Fibroblast of villous mesenchyme (primary cell): ENCODE measurements around the gene TRAPPC12. TPM values are rescaled to one million over a fixed set of nuclear protein-coding genes. Genes with fewer than 3 reads are reported as not detected.
A peak's percentile ranks its signal among the peaks of the same experiment; 100 is the strongest.
"Not testable (repeated sequence)": the region's sequence is repeated elsewhere in the genome, so short reads cannot be mapped to it uniquely, and the experiment has no call there.

Source experiments
- DNase-seq: peaks from one replicate; pipeline ENCODE4 v3.0.0-alpha.2; 2010; ENCODE audit warnings: low read depth
- H3K4me3 ChIP-seq: 2 replicates; pipeline ENCODE4 v1.5.1; 2011; ENCODE audit warnings: low read depth, mild to moderate bottlenecking, low read length
- CTCF ChIP-seq: IDR thresholded peaks from 2 replicates; pipeline ENCODE4 v1.5.1; 2012; ENCODE audit warnings: low read depth, mild to moderate bottlenecking, low read length; ENCODE audit not compliant: insufficient read depth
- total RNA-seq: library from RNA; depleted of rRNA; stranded (reverse); fragments of >200 nt; gene quantifications from 2 replicates; pipeline ENCODE4 v1.2.3, GENCODE V29; 2012

The TRAPPC12 gene
- total RNA-seq, 1 donor: 50.1 TPM

DNA sequence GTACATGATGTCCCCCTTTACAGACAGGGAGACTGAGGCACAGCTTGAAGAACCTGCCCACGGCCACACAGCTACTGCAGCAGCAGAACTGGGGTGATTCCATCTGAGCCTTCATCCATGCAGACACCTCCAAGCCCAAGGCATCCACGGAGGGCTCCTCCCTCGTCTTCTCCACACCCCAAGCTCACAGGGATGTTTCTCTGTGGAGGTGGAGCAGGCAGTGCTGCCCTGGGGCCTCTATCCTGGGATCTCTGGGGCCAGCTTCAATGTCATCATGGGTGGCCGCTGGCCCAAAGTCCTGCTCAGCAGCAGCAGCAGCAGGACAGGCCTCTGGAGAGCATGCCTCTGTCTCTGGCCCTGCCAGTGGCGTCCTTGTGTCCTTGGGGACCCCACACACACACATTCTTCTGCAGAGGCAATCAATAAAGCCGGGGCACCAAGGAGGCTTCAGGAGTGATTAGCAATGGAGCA, 108.6 kb downstream of the TRAPPC12 start:
- H3K4me3 ChIP-seq: no peak overlapping the region
- TF ChIP-seq CTCF: no peak
- DNase-seq: no peak

DNA sequence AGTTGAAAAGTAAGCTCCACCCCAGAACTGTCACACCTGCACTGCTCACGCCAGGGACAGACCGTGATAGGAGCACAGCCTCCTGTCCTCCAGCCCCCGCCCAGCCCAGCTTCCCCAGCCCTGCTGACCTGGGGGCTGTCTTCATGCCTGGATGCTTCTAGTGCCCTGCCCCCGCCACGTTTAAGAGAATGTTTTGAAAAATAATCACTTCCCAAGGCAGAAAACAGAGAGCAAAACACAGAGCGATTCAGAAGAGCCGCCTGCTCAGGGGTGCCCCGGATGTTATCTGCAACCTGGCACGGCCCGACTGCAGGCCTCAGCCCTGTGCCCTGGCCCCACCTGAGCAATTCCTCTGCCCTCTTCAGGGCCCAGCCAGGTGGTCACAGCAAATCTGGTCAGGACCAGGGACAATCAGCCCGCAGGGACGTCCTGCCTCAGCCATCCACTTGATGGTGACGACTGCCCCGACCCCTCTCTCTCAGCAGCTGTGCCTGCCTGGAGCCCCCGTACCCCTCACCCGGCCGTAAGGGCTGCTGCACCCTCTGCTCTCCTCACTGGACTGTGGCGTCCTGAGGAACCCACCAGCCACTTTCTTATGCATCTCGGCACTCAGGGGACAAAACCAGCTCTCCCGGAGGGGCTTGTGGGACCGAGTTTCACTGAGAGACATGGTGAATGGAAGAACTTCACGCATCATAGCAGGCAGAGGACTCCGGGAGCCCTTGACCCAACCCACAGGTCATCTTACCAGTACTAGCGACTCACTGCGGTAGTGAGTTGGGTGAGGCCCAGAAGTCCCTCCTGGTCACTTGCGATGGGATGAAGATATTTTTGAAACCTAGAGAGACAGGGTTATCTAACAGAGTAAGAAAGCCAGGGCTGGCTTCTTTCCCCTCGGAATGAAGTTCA, 109.6 kb downstream of the TRAPPC12 start:
- no peak for TF ChIP-seq CTCF
- DNase-seq: no peak
- H3K4me3 ChIP-seq: no peak overlapping the region

GRCh38 chr2:3489764-3490115, 110.2 kb downstream of the TRAPPC12 start:
- DNase-seq: no peak
- H3K4me3 ChIP-seq: no peak overlapping the region
- TF ChIP-seq CTCF: no peak

DNA sequence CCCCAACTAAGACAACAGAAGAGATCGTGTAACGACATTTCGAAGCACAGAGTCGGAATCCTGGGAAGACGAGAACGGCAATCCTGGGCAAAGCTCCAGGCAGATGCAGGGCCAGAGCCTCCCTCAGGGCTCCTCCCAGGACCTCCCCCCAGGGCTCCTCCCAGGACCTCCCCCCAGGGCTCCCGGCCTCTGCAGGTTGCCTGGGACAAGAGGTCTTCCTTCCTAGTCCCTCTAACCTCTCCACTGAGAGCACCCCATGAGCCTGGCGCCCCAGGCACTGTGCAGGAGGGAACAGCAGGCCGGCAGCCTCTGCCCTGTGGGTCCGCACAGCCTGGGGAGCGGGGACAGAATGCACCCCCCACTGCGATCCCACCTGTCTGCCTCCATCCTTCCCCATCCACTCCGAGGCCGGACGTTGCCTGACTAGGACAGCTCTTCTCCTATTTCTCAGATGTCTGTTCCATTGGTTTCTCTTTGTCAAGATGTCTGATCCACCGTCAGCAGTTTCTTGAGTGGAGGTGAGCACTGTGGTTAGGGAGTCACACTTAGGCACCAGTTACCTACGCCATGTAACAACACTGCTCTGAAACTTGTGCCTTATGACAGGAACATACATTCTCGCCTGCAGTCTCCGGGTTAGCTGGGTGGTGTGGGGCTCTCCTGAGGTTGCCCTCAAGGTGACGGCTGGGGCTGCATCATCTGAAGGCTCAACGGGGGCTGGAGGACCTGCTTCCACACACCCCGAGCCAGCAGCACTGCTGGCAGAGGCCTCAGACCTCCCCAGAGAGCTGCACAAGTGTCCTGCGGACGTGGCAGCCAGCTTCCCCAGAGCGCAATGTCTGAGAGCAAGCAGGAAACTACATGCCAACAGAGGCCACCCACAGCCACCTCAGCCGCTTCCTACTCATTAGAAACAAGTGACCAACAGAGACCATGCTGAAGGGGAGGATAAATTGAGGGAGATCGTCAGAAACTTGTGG, 111.0 kb downstream of the TRAPPC12 start:
- TF ChIP-seq CTCF: no peak
- peak; percentile 21 for DNase-seq
- H3K4me3 ChIP-seq: no peak overlapping the region

- DNase-seq: no peak
- no peak for TF ChIP-seq CTCF
- no peak overlapping the region for H3K4me3 ChIP-seq
These were observed 111.8 kb downstream of the TRAPPC12 start for GRCh38 chr2:3491306-3491705.

DNA sequence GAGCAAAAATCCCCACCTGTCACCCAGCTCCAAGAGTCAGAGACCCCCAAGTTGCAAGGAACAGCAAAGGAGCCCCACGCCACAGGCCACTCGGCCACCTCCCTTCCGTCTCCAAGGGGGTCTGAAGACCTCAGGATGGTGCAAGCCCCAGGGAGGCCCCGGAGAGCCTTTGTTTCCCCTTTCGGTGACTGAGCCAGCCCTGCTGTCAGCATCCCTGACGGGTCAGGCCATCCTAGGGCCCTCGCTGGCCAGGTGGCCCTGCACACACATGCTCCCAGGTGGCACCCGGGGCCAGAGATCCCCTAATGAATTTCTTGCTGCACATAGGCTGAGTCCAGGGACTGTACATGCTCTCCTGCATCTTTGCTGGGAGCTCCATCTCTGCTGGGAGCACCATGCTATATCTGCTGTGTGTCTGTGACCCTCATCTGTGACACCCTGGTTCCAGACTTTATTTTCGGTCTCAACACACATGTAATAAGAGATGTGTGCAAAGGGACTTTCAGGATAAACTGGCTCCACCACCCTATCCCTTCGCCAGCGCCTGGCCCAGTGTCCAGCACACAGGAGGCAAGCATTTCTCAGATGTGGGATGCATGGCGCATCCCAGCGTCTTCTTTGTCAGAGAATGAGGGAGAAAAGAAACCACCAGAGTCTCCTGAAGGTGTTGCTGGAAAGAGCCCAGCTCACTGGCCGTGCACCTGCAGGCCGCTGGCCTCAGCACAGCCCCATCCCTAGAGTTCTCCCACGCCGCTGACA, 112.4 kb downstream of the TRAPPC12 start:
- TF ChIP-seq CTCF: no peak
- no peak for DNase-seq
- no peak overlapping the region for H3K4me3 ChIP-seq

GRCh38 chr2:3492475-3492787, 112.9 kb downstream of the TRAPPC12 start:
- not testable (repeated sequence) for H3K4me3 ChIP-seq, DNase-seq
